ENCODE results near the gene BIRC7. TPM values are rescaled to one million over a fixed set of nuclear protein-coding genes. Genes with fewer than 3 reads are reported as not detected.

Gene BIRC7
- total RNA-seq, 4 donors from 2014 or later = 29.4 to 53.1 (median 42.2) TPM

DNA sequence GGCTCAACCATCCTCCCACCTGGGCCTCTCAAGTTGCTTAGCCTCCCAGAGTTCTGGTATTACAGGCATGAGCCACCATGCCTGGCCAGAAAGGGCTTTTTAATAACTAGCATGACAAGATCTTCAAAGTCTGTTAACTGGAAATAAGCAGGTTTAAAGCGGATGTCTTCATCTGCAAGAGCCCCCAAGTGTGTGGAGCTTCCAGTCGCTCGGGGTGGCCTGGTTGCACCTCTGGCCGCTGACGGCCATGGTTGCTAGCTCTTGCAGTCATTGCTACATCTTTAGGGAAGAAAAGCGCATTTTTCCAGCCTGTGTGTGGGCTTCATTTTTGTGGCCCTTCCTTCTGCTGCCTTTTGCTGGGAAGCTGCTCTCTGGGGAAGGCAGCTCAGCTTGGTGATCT is 44.7 kb downstream of the BIRC7 start:
- Histone ChIP-seq H3K36me3 (peaks cover 0 to 100% (median 16%) of the 10 kb centered on the region in 3 donors), H3K4me3 (no peak overlapping the region), H3K27me3 (no peaks in the 10 kb centered on the region), H3K27ac (no peak overlapping the region), H3K9me3 (no peaks in the 10 kb centered on the region), H3K4me1 (peaks cover 0 to 6% (median 0%) of the 10 kb centered on the region in 4 donors)
- TF ChIP-seq EP300 (IDR thresholded peaks at IDR 0.05) (no peak), POLR2A (IDR thresholded peaks at IDR 0.05) (no peak)
- TF ChIP-seq, protein P1, sequence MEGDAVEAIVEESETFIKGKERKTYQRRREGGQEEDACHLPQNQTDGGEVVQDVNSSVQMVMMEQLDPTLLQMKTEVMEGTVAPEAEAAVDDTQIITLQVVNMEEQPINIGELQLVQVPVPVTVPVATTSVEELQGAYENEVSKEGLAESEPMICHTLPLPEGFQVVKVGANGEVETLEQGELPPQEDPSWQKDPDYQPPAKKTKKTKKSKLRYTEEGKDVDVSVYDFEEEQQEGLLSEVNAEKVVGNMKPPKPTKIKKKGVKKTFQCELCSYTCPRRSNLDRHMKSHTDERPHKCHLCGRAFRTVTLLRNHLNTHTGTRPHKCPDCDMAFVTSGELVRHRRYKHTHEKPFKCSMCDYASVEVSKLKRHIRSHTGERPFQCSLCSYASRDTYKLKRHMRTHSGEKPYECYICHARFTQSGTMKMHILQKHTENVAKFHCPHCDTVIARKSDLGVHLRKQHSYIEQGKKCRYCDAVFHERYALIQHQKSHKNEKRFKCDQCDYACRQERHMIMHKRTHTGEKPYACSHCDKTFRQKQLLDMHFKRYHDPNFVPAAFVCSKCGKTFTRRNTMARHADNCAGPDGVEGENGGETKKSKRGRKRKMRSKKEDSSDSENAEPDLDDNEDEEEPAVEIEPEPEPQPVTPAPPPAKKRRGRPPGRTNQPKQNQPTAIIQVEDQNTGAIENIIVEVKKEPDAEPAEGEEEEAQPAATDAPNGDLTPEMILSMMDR (IDR thresholded peaks at IDR 0.05) = no peak
- 92 to 97% methylated on average over 6 of the region's 6 CpGs for WGBS, 2 donors
- DNase-seq (ENCODE audit: low spot score in 2 of 2) = no peak

DNA sequence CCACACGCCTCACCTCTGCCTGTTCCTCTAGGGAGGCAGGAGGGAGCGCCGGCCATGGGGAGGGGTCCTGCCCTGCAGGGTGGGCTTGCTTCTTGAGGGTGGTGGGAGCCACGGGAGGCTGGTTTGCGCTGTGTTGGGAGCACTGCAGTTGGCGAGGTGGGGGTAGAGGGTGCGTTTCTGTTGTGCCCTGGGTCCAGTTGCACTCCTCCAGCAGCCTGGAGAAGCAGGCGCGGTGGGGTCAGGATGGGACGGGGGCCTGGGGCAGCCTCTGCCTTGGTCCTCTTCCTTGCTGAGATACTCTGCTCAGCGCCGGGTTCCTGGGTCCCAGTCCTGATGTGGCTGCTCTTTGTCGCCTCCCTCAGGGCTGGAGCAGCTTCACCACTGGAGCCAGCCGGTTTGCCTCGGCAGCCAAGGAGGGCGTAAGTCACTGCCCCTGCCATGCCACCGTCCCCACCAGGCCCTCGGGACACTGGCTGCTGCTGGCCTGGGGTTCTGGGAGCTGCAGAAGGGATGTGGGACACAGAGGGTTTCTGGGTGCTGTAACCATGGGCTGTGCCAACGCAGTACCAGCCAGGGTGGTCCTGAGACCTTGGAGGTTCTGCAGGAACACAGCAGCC is 45.3 kb downstream of the BIRC7 start:
- Histone ChIP-seq H3K36me3 (peaks cover 0 to 100% (median 15%) of the 10 kb centered on the region in 3 donors), H3K4me3 (no peak overlapping the region), H3K27ac (no peak overlapping the region), H3K9me3 (no peaks in the 10 kb centered on the region), H3K4me1 (no peaks in the 10 kb centered on the region), H3K27me3 (no peaks in the 10 kb centered on the region)
- 71 to 75% methylated on average over 14 to 19 of the region's 19 CpGs for WGBS, 2 donors
- TF ChIP-seq EP300 (IDR thresholded peaks at IDR 0.05) = no peak
- TF ChIP-seq, protein P1 (IDR thresholded peaks at IDR 0.05) = no peak
- no peak for TF ChIP-seq POLR2A (IDR thresholded peaks at IDR 0.05)
- DNase-seq (ENCODE audit: low spot score in 2 of 2) = no peak

DNA sequence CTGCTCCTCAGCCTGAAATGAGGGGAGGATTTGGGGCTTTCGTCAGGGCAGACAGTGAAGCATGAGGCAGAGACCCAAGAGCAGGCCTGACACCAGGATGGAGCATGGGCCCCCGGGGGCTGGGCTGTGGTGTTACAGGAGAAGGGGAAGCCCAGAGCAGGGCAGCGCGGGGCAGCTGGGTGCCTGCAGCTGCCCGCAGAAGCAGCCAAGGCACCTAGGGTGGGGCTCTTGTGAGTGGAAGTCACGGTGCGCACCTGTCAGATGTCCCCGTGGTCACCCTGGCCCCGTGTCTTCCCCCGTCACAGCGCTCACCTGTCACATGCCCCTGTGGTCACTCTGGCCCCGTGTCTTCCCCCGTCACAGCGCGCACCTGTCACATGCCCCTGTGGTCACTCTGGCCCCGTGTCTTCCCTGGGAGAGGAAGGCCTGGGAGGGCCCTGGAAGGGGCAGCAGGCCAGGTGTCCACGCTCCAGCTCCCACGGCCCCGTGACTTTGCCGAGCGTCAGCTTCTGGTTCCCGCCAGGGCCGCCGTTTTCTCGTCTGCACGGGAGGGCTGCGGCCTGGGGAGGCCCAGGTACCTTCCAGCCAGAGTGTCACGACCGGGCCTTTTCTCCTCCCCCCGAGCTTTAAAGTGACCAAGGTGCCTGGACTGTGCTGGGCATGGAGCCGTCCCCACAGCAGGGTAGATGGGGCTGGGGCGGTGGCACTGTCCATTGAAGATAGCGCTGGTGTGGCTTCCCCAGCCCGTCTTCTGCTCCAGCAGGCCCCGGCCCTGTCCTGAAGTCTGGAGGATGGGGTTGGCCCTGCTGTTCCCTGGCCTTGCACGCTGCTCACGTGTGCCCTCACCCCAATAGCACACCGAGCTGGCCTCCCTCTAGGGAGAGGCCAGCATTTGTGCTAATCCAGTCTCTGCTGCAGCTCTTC is 46.3 kb downstream of the BIRC7 start:
- no peak overlapping the region for H3K4me3 ChIP-seq
- no peak overlapping the region for H3K27ac ChIP-seq
- no peak for DNase-seq (ENCODE audit: low spot score in 2 of 2)
- WGBS, 2 donors = 91 to 94% methylated on average over 33 of the region's 38 CpGs
- no peaks in the 10 kb centered on the region for H3K9me3 ChIP-seq
- no peaks in the 10 kb centered on the region for H3K27me3 ChIP-seq
- H3K4me1 ChIP-seq = no peaks in the 10 kb centered on the region
- TF ChIP-seq, protein P1 (IDR thresholded peaks at IDR 0.05) = no peak
- TF ChIP-seq POLR2A (IDR thresholded peaks at IDR 0.05) (no peak), EP300 (IDR thresholded peaks at IDR 0.05) (no peak)
- H3K36me3 ChIP-seq = peaks cover 0 to 100% (median 6%) of the 10 kb centered on the region in 3 donors

DNA sequence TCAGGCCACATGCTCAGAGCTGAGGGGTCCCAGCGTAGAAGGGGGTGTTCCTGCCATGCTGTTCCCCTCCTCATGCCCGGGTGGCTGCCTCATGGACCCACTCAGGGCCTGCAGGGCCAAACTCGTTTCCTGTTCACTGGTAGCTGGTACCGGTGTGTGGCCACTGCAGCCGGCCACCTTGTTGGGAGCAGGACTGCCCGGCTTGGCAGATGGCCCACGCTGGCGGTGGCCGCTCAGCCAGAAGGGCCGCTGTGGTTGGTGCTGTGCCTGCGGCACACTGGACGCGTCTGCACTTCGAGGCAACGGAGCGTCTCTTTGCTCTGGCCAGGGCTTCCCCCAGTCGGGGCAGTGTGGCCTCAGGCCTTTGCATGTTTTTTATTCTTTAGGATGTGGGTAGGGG is 47.2 kb downstream of the BIRC7 start:
- no peak overlapping the region for H3K4me3 ChIP-seq
- WGBS, 2 donors = 91% methylated on average over 12 of the region's 17 CpGs; no CpG with 5 or more reads in 1 of the 2 donors
- H3K9me3 ChIP-seq = no peaks in the 10 kb centered on the region
- H3K27ac ChIP-seq = no peak overlapping the region
- no peak for DNase-seq (ENCODE audit: low spot score in 2 of 2)
- H3K36me3 ChIP-seq = peaks cover 0 to 100% (median 4%) of the 10 kb centered on the region in 3 donors
- no peaks in the 10 kb centered on the region for H3K27me3 ChIP-seq
- TF ChIP-seq, protein P1 (IDR thresholded peaks at IDR 0.05) = no peak
- TF ChIP-seq EP300 (IDR thresholded peaks at IDR 0.05) = no peak
- no peak for TF ChIP-seq POLR2A (IDR thresholded peaks at IDR 0.05)
- no peaks in the 10 kb centered on the region for H3K4me1 ChIP-seq

All from tibial nerve (tissue), 4 donors.